K562 (cell line): ENCODE data around the gene PLP2. TPM values are rescaled to one million over a fixed set of nuclear protein-coding genes. Genes with fewer than 3 reads are reported as not detected.

ENCODE experiments used
- CBX8 ChIP-seq: fragments of 200-600 bp; sonication (generic); IDR thresholded peaks from 2 replicates; pipeline ENCODE4 v1.6.1; 2012; ENCODE audit warnings: borderline replicate concordance, mixed run types, low read depth, mild to moderate bottlenecking, moderate library complexity, mixed read lengths, low read length, control low read depth, inconsistent platforms; ENCODE audit not compliant: poor library complexity, severe bottlenecking; ENCODE audit errors: extremely low read depth
- CEBPZ ChIP-seq: fragments of 150-350 bp; IDR thresholded peaks from 2 replicates; pipeline ENCODE4 v1.6.1; 2014; ENCODE audit warnings: low read depth, mild to moderate bottlenecking, low read length, borderline replicate concordance
- FOXO4 ChIP-seq: fragments of 450-650 bp; formaldehyde crosslinking; IDR thresholded peaks from 2 replicates; pipeline ENCODE4 v1.4.0; 2020; ENCODE audit warnings: mild to moderate bottlenecking, moderate library complexity
- NFYB ChIP-seq: IDR thresholded peaks from 2 replicates; pipeline ENCODE4 v1.6.1; 2011; ENCODE audit warnings: mild to moderate bottlenecking, moderate library complexity; ENCODE audit not compliant: insufficient read length; ENCODE audit errors: extremely low read depth
- POU5F1 ChIP-seq: fragments of 150-350 bp; IDR thresholded peaks from 2 replicates; pipeline ENCODE4 v1.6.1; 2014; ENCODE audit warnings: borderline replicate concordance, low read length, low read depth, mild to moderate bottlenecking; ENCODE audit not compliant: partially characterized antibody
- RBBP5 ChIP-seq: fragments of 200-600 bp; sonication (generic); IDR thresholded peaks from 2 replicates; pipeline ENCODE4 v1.6.1; 2012; ENCODE audit warnings: borderline replicate concordance, mild to moderate bottlenecking, low read length, control low read depth, inconsistent platforms; ENCODE audit not compliant: insufficient read depth, poor library complexity, severe bottlenecking
- RBFOX2 ChIP-seq: fragments of 200-400 bp; formaldehyde crosslinking; IDR thresholded peaks from 2 replicates; pipeline ENCODE4 v1.6.1; 2017; ENCODE audit warnings: low read depth, mild to moderate bottlenecking, low read length, moderate library complexity
- RNF2 ChIP-seq: sonication (generic); IDR thresholded peaks from 2 replicates; pipeline ENCODE4 v1.6.1; 2016
- SP1 ChIP-seq: sonication (generic); formaldehyde crosslinking; IDR thresholded peaks from 2 replicates; pipeline ENCODE4 v1.8.1; 2022; ENCODE audit warnings: mild to moderate bottlenecking, missing genetic modification reagents
- STAT6 ChIP-seq: sonication (generic); formaldehyde crosslinking; IDR thresholded peaks from 2 replicates; pipeline ENCODE4 v1.8.1; 2023; ENCODE audit warnings: mild to moderate bottlenecking, missing genetic modification reagents
- TAF1 ChIP-seq: IDR thresholded peaks from 2 replicates; pipeline ENCODE4 v1.6.1; 2011; ENCODE audit warnings: mild to moderate bottlenecking, low read length, moderate library complexity; ENCODE audit not compliant: insufficient read depth, control insufficient read depth, severe bottlenecking; ENCODE audit errors: extremely low read depth
- TAL1 ChIP-seq: fragments of 450-650 bp; IDR thresholded peaks from 2 replicates; pipeline ENCODE4 v1.6.1; 2016; ENCODE audit warnings: mild to moderate bottlenecking
- TRIM28 ChIP-seq: fragments of 450-650 bp; IDR thresholded peaks from 2 replicates; pipeline ENCODE4 v1.6.1; 2017
- ZFP1 ChIP-seq: fragments of 450-650 bp; formaldehyde crosslinking; IDR thresholded peaks from 2 replicates; pipeline ENCODE4 v1.4.0; 2020; ENCODE audit warnings: mild to moderate bottlenecking, mixed read lengths
- ZFPM2 ChIP-seq: fragments of 250-450 bp; sonication (Bioruptor Pico); IDR thresholded peaks from 2 replicates; pipeline ENCODE4 v1.5.1; 2022; ENCODE audit warnings: mild to moderate bottlenecking
- ZNF146 ChIP-seq: IDR thresholded peaks from one replicate; pipeline ENCODE4 v1.6.1; 2018; ENCODE audit warnings: missing compliant biosample characterization; ENCODE audit not compliant: unreplicated experiment
- ZNF398 ChIP-seq: fragments of 250-450 bp; sonication (Bioruptor Pico); IDR thresholded peaks from 2 replicates; pipeline ENCODE4 v1.8.0; 2021; ENCODE audit warnings: moderate library complexity, mild to moderate bottlenecking, inconsistent platforms
- polyA plus RNA-seq, 8 experiments: library from polyadenylated mRNA; depleted of rRNA in 4 of 8; stranded (reverse) in 5 of 8; unstranded in 3 of 8; fragments of >200 nt; fragmentation: Nextera tagmentation in 2 of 8; fragmentation: Illumina TruSeq in 1 of 8; extraction: Ambion mirVana in 2 of 8; extraction: Trizol in 1 of 8; gene quantifications; 2 replicates each; pipeline versions ENCODE4 v1.2.1 to v1.2.3, GENCODE V29; 2011 to 2014; ENCODE audit warnings: inconsistent platforms in 1 of 8, missing spikeins in 1 of 8
- total RNA-seq, 7 experiments: library from RNA; depleted of rRNA in 6 of 7; stranded (reverse); fragments of >200 nt in 6 of 7; fragmentation: Illumina TruSeq in 2 of 7; extraction: Trizol in 2 of 7; gene quantifications; 2 replicates each; pipeline versions ENCODE4 v1.2.1 to v1.2.3, GENCODE V29; 2011 to 2021; ENCODE audit warnings: low replicate concordance in 1 of 7

PLP2 gene
- total and polyA plus RNA-seq, 9 of the 15 experiments (the other 6 are each of a cell fraction or from before 2014, with no cell fraction given) = 34.7 to 236 (median 112) TPM

GRCh38 chrX:49199906-49200771, 28.4 kb downstream of the PLP2 start, which contains the start of gene SYP (continued):
- TF ChIP-seq RBFOX2 (peak; percentile 85), ZFPM2 (CRISPR knock-in tag) (no peak), FOXO4 (no peak), ZFP1 (no peak), CBX8 (no peak), RBBP5 (no peak), SP1 (CRISPR knock-in tag) (peak; percentile 88), POU5F1 (no peak), RNF2 (no peak), CEBPZ (no peak), ZNF146 (CRISPR knock-in tag) (no peak), TAF1 (peak; percentile 95), NFYB (no peak), TAL1 (no peak), ZNF398 (CRISPR knock-in tag) (no peak), STAT6 (CRISPR knock-in tag) (no peak), TRIM28 (no peak)
